Cardiac muscle cell (in vitro differentiated cells and primary cell): Measurements from ENCODE around the gene PEBP1. TPM values are rescaled to one million over a fixed set of nuclear protein-coding genes. Genes with fewer than 3 reads are reported as not detected.

Source experiments
- DNase-seq, 2 donors: peaks; one replicate each; pipeline versions ENCODE4 v3.0.0 to v3.0.0-alpha.2; 2010 to 2017; ENCODE audit warnings: low read depth in 1 of 2, low spot score in 1 of 2
- H3K27ac ChIP-seq: fragments of 200-600 bp; sonication (generic); 2 replicates; pipeline ENCODE4 v1.5.1; 2016
- H3K27me3 ChIP-seq: fragments of 200-600 bp; sonication (generic); 2 replicates; pipeline ENCODE4 v1.6.0; 2016; ENCODE audit warnings: control low read depth
- H3K36me3 ChIP-seq: fragments of 200-600 bp; sonication (generic); 2 replicates; pipeline ENCODE4 v1.5.1; 2016; ENCODE audit warnings: control low read depth
- H3K4me1 ChIP-seq: fragments of 200-600 bp; sonication (generic); 2 replicates; pipeline ENCODE4 v1.8.1; 2017; ENCODE audit warnings: low read depth, mild to moderate bottlenecking, mixed run types
- H3K4me3 ChIP-seq: fragments of 200-600 bp; sonication (generic); 2 replicates; pipeline ENCODE4 v1.5.1; 2016; ENCODE audit warnings: mild to moderate bottlenecking
- H3K9me3 ChIP-seq: fragments of 200-600 bp; sonication (generic); 2 replicates; pipeline ENCODE4 v1.5.1; 2017; ENCODE audit warnings: low read depth, mild to moderate bottlenecking, control low read depth
- polyA plus RNA-seq: library from polyadenylated mRNA; unstranded; fragments of >200 nt; fragmentation: Nextera tagmentation; extraction: Ambion mirVana; gene quantifications from 2 replicates; pipeline ENCODE4 v1.2.1, GENCODE V29; 2016
- total RNA-seq: library from RNA; depleted of rRNA; stranded (reverse); fragments of >200 nt; gene quantifications from 2 replicates; pipeline ENCODE4 v1.2.3, GENCODE V29; 2016
- TF ChIP-seq, protein P1 (sequence below): IDR thresholded peaks from 2 replicates; pipeline ENCODE4 v1.5.1; 2012; ENCODE audit warnings: low read depth, mild to moderate bottlenecking, low read length

The PEBP1 gene
- total RNA-seq (404 and 408 TPM in 2 replicates), polyA plus RNA-seq (468 and 511 TPM in 2 replicates)

DNA sequence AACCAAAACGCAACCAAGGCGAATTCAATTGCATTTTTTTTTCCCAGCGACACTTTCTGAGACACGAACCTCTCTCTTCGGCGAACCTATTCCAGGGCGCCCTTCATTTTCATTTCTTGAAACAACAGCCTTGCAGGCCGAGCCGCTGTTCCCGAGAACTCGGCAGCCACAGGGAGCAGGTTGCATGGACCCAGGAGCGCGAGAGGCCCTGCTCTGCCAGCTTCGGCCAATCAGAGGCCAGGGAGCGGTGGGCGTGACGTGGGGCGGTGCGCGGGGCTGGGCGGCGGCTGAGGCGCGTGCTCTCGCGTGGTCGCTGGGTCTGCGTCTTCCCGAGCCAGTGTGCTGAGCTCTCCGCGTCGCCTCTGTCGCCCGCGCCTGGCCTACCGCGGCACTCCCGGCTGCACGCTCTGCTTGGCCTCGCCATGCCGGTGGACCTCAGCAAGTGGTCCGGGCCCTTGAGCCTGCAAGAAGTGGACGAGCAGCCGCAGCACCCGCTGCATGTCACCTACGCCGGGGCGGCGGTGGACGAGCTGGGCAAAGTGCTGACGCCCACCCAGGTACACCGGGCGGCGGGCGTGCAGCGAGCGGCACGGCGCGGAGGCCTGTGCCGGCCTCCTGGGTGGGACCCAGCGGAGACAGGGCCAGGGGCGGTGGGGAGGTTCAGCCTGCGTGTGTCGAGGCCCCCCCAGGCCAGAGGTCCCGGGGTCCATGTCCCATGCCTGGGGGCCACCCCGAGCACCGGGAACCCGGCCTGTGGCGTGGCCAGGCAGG is at the start of gene PEBP1:
TSS of gene PEBP1 (plus strand) at position 337 of the 771 bp plus-strand sequence. CDS start at position 423, 86 bp downstream.
- Histone ChIP-seq H3K4me1 (no peaks in the 10 kb centered on the region), H3K27ac (peak within 1 kb of the TSS; percentile 60), H3K36me3 (peaks cover 18% of the 10 kb centered on the region), H3K9me3 (no peaks in the 10 kb centered on the region), H3K27me3 (no peaks in the 10 kb centered on the region), H3K4me3 (peak within 1 kb of the TSS; percentile 50)
- DNase-seq, result peak; percentile 92 to 95
- TF ChIP-seq, protein P1, sequence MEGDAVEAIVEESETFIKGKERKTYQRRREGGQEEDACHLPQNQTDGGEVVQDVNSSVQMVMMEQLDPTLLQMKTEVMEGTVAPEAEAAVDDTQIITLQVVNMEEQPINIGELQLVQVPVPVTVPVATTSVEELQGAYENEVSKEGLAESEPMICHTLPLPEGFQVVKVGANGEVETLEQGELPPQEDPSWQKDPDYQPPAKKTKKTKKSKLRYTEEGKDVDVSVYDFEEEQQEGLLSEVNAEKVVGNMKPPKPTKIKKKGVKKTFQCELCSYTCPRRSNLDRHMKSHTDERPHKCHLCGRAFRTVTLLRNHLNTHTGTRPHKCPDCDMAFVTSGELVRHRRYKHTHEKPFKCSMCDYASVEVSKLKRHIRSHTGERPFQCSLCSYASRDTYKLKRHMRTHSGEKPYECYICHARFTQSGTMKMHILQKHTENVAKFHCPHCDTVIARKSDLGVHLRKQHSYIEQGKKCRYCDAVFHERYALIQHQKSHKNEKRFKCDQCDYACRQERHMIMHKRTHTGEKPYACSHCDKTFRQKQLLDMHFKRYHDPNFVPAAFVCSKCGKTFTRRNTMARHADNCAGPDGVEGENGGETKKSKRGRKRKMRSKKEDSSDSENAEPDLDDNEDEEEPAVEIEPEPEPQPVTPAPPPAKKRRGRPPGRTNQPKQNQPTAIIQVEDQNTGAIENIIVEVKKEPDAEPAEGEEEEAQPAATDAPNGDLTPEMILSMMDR, result no peak

DNA sequence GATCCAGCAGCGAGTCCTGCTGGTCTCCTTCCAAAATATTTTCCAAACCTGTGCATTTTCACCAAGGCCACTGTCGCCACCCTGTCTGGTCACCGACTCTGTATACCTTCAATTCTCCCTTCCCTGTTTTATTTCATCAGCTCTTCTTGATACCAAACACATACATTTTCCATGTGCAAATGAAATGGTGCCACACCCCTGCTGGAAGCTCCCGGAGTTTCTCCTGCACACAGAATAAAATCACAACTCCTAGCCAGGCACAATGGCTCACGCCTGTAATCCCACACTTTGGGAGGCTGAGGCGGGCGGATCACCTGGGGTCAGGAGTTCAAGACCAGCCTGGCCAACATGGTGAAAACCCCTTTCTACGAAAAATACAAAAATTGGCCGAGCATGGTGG is 46.1 kb upstream of the PEBP1 start:
- H3K27ac ChIP-seq, result no peak overlapping the region
- H3K27me3 ChIP-seq, result no peaks in the 10 kb centered on the region
- TF ChIP-seq, protein P1, result no peak
- no peaks in the 10 kb centered on the region for H3K36me3 ChIP-seq
- H3K4me3 ChIP-seq, result no peak overlapping the region
- no peaks in the 10 kb centered on the region for H3K4me1 ChIP-seq
- no peaks in the 10 kb centered on the region for H3K9me3 ChIP-seq
- no peak for DNase-seq

DNA sequence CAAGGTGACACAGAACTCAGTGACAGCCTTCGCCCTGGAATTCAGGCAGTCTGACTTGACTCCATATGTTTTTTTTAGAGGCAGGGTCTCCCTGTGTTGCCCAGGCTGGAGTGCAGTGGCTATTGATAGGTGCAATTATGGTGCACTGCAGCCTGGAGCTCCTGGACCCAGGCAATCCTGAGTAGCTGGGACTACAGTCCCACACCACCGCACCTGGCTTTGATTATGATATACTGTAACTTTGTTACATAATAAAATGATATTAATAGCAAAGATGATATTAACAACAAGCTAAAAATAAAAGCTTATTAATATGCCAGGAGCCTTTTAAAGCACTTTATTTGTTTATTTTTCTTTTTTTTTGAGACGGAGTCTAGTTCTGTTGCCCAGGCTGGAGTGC is 41.9 kb upstream of the PEBP1 start:
- Histone ChIP-seq H3K9me3 (no peaks in the 10 kb centered on the region), H3K4me3 (no peak overlapping the region), H3K4me1 (no peaks in the 10 kb centered on the region), H3K36me3 (no peaks in the 10 kb centered on the region), H3K27ac (no peak overlapping the region), H3K27me3 (no peaks in the 10 kb centered on the region)
- TF ChIP-seq, protein P1, result no peak
- DNase-seq, result no peak

DNA sequence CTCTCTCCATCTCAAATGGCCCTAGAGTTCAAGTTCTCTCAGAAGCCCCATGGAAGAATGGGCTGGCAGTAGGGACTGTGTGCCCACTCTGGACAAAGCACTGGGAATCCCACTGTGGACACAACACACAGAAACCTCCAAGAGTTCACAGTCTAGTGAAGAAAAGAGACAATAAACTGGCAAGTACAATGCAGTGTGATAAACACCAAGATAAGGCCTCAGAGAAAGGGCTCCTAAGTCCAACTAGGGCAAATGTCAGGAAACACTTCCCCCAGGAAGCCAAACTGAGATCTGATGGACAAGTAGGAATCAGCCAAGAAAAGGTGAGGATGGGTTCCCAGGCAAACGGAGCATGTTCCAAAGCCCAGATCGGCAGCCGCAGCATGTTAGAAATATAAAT is 37.5 kb upstream of the PEBP1 start:
- H3K27me3 ChIP-seq, result no peaks in the 10 kb centered on the region
- H3K9me3 ChIP-seq, result no peaks in the 10 kb centered on the region
- no peak for DNase-seq
- peaks cover 5% of the 10 kb centered on the region for H3K4me1 ChIP-seq
- H3K27ac ChIP-seq, result no peak overlapping the region
- H3K36me3 ChIP-seq, result no peaks in the 10 kb centered on the region
- no peak overlapping the region for H3K4me3 ChIP-seq
- TF ChIP-seq, protein P1, result no peak

DNA sequence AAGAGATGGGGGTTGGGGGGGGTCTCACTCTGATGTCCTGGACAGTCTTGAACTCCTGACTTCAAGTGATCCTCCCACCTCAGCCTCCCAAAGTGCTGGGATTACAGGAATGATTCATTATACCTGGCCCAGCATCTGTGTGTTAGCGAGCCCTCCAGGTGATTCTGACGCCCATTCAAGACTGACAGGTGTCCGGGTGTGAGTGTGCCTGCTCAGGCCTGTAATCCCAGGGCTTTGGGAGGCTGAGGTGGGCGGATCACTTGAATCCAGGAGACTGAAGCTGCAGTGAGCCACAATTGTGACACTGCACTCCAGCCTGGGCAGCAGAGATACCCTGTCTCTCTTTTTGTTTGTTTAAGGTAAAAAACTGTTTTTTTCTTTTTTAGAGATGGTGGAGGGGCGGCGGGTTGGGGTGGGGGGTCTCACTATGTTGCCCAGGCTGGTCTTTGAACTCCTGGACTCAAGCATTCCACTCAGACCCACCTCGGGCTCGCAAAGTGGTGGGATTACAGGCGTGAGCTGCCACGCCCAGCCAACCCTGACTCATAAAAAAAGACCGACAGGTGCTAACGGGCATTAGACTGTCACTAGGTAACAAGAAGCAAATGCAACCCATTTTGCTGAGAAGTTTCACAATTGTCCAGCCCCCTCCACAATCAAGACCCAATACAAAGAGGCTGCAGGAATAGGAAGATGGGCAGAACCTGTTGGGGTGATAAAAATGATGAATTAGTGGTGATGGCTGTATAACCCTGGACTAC is 36.8 kb upstream of the PEBP1 start:
- TF ChIP-seq, protein P1, result no peak
- Histone ChIP-seq H3K9me3 (no peaks in the 10 kb centered on the region), H3K4me1 (peaks cover 5% of the 10 kb centered on the region), H3K4me3 (no peak overlapping the region), H3K27ac (no peak overlapping the region), H3K27me3 (no peaks in the 10 kb centered on the region), H3K36me3 (no peaks in the 10 kb centered on the region)
- DNase-seq, result no peak
